AG04450 (cell line): ENCODE data around the gene COBL. TPM values are rescaled to one million over a fixed set of nuclear protein-coding genes. Genes with fewer than 3 reads are reported as not detected.
A peak's percentile ranks its signal among the peaks of the same experiment; 100 is the strongest.

Experiments
- CTCF ChIA-PET: fragments of 300-600, 350-600 bp; formaldehyde crosslinking; extraction: SDS; loops from one replicate; lab custom pipeline; 2022; ENCODE audit warnings: antibody characterized with exemption, inconsistent platforms; lab: Charles Lee
- POLR2A ChIA-PET: fragments of 350-600 bp; formaldehyde crosslinking; extraction: SDS; loops from one replicate; lab custom pipeline; 2021; ENCODE audit warnings: antibody characterized with exemption, inconsistent platforms; lab: Yijun Ruan, JAX
- DNase-seq: peaks from one replicate; pipeline ENCODE4 v3.0.0-alpha.2; 2011; ENCODE audit warnings: low read depth, low spot score
- H3K27ac ChIP-seq: one replicate; pipeline ENCODE4 v1.5.1; 2012; ENCODE audit warnings: low read depth, low read length, control low read depth
- H3K27me3 ChIP-seq: one replicate; pipeline ENCODE4 v1.6.0; 2012; ENCODE audit warnings: low read length; ENCODE audit not compliant: control insufficient read depth, insufficient read depth
- H3K4me3 ChIP-seq: 2 replicates; pipeline ENCODE4 v1.5.1; 2011; ENCODE audit warnings: mild to moderate bottlenecking, low read depth, low read length, control low read depth
- H3K9me3 ChIP-seq: 2 replicates; pipeline ENCODE4 v1.5.1; 2012; ENCODE audit warnings: low read length; ENCODE audit not compliant: control insufficient read depth, insufficient read depth
- polyA plus RNA-seq: library from polyadenylated mRNA; depleted of rRNA; stranded (reverse); fragments of >200 nt; gene quantifications from 2 replicates; pipeline ENCODE4 v1.2.3, GENCODE V29; 2011
- TF ChIP-seq, protein P1 (sequence below): IDR thresholded peaks from 2 replicates; pipeline ENCODE4 v1.5.1; 2011; ENCODE audit warnings: low read depth, low read length, control low read depth, inconsistent platforms

Gene COBL
- polyA plus RNA-seq, 1 experiment, result 0.06 TPM

DNA sequence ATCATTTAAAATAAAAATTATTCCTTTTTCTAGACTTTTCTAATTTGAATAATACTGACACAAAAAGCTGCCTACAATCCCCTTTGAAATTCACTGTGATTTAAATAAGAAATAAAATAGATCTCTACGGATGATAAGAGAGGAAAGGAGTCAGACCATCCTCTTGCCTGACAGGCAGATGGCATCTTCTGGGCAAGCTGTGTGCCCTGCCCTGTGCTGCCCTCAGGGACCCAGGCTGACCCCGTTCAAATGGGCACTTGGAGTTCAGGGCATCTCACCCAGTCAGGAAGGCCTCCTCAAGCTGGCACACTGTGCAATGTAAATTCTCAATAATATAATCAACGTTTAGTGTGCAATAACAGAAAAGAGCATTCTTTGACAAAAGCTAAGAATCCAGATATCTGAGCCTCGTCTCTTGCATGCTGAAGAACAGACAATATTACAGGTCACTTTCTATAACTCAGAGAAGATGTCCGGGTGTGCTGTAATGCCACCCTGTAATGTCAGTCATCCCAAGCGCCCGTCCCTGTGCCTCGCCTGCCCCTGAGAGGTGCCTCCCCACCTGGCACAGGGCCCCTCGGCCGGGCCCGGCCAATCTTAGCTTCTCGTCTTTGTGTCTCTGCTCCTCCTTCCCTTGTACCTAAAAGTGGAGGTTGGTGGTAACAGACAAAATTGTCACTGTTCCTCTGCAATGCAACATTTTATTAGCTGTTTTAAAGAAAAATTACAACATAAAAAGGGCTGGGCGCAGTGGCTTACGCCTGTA, 263.3 kb downstream of the COBL start:
- H3K27me3 ChIP-seq, result peaks cover 42% of the 10 kb centered on the region
- POLR2A ChIA-PET, result no interaction called here
- CTCF ChIA-PET, result interaction anchor here (0.6 to 2.6 kb wide), 3 partner anchors 109 to 634 kb away, joined by 3 to 7 read pairs (median 5); no protein-coding TSS in a partner anchor
- TF ChIP-seq, protein P1, sequence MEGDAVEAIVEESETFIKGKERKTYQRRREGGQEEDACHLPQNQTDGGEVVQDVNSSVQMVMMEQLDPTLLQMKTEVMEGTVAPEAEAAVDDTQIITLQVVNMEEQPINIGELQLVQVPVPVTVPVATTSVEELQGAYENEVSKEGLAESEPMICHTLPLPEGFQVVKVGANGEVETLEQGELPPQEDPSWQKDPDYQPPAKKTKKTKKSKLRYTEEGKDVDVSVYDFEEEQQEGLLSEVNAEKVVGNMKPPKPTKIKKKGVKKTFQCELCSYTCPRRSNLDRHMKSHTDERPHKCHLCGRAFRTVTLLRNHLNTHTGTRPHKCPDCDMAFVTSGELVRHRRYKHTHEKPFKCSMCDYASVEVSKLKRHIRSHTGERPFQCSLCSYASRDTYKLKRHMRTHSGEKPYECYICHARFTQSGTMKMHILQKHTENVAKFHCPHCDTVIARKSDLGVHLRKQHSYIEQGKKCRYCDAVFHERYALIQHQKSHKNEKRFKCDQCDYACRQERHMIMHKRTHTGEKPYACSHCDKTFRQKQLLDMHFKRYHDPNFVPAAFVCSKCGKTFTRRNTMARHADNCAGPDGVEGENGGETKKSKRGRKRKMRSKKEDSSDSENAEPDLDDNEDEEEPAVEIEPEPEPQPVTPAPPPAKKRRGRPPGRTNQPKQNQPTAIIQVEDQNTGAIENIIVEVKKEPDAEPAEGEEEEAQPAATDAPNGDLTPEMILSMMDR, result no peak
- H3K9me3 ChIP-seq, result no peaks in the 10 kb centered on the region
- no peak overlapping the region for H3K4me3 ChIP-seq
- H3K27ac ChIP-seq, result no peak overlapping the region
- DNase-seq, result no peak

GRCh38 chr7:51046482-51046881, 270.1 kb downstream of the COBL start:
- Histone ChIP-seq H3K4me3 (no peak overlapping the region), H3K27me3 (peaks cover 33% of the 10 kb centered on the region), H3K27ac (no peak overlapping the region), H3K9me3 (no peaks in the 10 kb centered on the region)
- no peak for DNase-seq
- ChIA-PET CTCF (no interaction called here), POLR2A (interaction anchor here (2.5 kb wide), 1 partner anchor 17 kb away, joined by 6 read pairs; no protein-coding TSS in a partner anchor)
- TF ChIP-seq, protein P1, result no peak

DNA sequence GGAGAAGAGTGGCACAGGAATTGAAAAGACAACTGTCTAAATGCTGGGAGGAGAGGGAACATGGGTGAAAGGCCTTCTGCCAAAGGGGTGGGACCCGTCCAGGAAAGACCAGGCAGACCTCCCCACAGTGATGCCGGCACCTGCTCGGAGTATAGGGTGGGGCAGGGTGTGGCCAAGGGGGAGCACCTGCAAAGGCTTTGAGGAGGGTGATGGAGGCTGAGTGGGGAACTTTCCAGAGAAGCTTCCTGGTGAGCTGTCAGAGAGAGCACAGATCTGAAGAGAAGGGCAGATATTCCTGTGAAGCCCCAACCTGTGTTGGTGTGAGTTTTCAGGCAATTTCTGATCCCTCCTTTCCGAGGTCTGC, 270.5 kb downstream of the COBL start:
- CTCF ChIA-PET, result interaction anchor here (0.6 kb wide), 1 partner anchor 95 kb away, joined by 4 read pairs; no protein-coding TSS in a partner anchor
- peak overlapping the region; percentile 31 for H3K27ac ChIP-seq
- H3K27me3 ChIP-seq, result peaks cover 33% of the 10 kb centered on the region
- DNase-seq, result no peak
- no peaks in the 10 kb centered on the region for H3K9me3 ChIP-seq
- no peak overlapping the region for H3K4me3 ChIP-seq
- TF ChIP-seq, protein P1, result no peak
- POLR2A ChIA-PET, result interaction anchor here (2.5 kb wide), 1 partner anchor 16 kb away, joined by 6 read pairs; no protein-coding TSS in a partner anchor

- H3K27me3 ChIP-seq, result peaks cover 33% of the 10 kb centered on the region
- TF ChIP-seq, protein P1, result no peak
- peak overlapping the region; percentile 31 for H3K27ac ChIP-seq
- ChIA-PET POLR2A (interaction anchor here (2.5 kb wide), 1 partner anchor 16 kb away, joined by 6 read pairs; no protein-coding TSS in a partner anchor), CTCF (interaction anchor here (0.6 kb wide), 1 partner anchor 96 kb away, joined by 4 read pairs; no protein-coding TSS in a partner anchor)
- no peaks in the 10 kb centered on the region for H3K9me3 ChIP-seq
- peak; percentile 56 for DNase-seq
- no peak overlapping the region for H3K4me3 ChIP-seq
Observed at GRCh38 chr7:51045319-51046102, 271.1 kb downstream of the COBL start.

- Histone ChIP-seq H3K9me3 (no peaks in the 10 kb centered on the region), H3K4me3 (no peak overlapping the region), H3K27me3 (peaks cover 30% of the 10 kb centered on the region), H3K27ac (no peak overlapping the region)
- POLR2A ChIA-PET, result no interaction called here
- DNase-seq, result no peak
- TF ChIP-seq, protein P1, result no peak
- CTCF ChIA-PET, result no interaction called here
Observed at GRCh38 chr7:51043461-51043860, 273.1 kb downstream of the COBL start.
